Measurements from ENCODE around the gene GSC. TPM values are rescaled to one million over a fixed set of nuclear protein-coding genes. Genes with fewer than 3 reads are reported as not detected.

GSC gene
- total RNA-seq, 1 donor from 2014 or later: not detected

DNA sequence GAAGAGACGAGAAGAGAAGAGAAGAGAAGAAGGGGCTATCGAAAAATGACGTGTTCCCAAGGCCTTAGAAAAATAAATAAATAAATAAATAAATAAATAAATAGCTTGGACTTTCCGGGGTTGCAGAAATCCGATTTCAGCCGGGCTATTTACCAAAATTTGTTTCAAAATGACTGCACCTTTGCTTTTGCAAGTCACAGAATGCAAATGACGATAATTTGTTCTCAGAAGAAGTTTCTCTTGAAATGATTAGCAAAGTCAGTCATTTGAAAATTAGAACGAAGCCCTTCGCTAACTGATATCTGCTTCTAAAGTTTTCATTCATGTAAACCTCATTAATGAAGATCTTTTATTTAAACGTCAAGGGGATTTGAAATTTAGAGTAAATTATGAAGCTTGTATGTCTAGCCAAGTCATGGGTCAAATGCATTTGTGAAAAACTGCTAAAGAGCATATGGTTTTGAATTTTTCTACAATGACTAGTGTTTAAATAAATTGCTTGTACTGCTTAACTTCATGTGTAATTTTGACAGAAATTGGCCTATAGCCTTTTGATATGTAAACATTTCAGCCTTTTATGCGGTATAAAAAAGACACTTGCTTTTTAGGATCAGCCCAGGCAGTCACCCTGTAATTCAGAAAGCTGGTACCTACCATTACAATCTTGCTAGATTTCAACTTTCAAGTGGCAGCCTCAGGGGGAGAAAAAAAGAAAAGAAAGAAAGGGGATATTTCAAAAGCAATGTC lies 4.6 kb upstream of the GSC start:
- ChIA-PET POLR2A (no interaction called here), CTCF (no interaction called here)

DNA sequence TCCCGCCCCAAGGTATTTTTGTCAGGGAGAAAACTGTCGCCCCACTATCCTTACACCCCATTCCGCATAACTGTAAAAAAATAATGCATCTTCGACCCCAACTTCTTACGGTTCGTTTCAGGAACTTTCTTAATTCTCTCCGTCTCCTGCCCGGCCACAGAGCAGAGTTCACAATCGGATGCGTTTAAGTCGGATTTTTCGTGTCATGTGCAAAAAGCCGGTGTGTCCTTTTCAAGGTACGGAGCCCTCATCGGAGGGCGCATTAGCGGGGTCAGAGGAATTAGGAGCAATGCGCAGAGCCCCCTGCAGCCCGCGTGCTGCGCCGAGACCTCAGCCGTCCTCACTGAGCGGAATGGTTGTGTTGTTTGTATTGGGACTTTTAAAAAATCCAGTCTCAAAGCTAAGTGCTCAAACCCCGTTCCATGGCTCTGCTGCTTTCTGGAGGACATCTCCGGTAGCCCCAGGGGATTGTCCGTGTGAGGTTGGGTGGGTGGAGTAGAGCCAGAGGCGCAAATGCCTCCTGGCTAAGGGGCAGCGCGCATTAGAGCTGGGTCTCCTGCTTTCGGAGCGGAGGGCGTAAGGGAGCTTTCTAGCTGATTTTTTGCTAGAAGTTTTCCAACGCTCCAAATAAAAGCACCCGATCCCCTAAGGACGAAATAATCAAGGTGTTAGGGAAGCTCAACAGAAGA lies 3.9 kb upstream of the GSC start:
- H3K36me3 Mint-ChIP-seq (ENCODE audit: low read depth): no peaks in the 10 kb centered on the region
- TF ChIP-seq, protein P1, sequence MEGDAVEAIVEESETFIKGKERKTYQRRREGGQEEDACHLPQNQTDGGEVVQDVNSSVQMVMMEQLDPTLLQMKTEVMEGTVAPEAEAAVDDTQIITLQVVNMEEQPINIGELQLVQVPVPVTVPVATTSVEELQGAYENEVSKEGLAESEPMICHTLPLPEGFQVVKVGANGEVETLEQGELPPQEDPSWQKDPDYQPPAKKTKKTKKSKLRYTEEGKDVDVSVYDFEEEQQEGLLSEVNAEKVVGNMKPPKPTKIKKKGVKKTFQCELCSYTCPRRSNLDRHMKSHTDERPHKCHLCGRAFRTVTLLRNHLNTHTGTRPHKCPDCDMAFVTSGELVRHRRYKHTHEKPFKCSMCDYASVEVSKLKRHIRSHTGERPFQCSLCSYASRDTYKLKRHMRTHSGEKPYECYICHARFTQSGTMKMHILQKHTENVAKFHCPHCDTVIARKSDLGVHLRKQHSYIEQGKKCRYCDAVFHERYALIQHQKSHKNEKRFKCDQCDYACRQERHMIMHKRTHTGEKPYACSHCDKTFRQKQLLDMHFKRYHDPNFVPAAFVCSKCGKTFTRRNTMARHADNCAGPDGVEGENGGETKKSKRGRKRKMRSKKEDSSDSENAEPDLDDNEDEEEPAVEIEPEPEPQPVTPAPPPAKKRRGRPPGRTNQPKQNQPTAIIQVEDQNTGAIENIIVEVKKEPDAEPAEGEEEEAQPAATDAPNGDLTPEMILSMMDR (IDR thresholded peaks at IDR 0.05): no peak
- ChIA-PET POLR2A (no interaction called here), CTCF (no interaction called here)
- no peak overlapping the region for H3K27ac Mint-ChIP-seq
- DNase-seq (no peak), ATAC-seq (ENCODE audit: low read depth) (no peak)
- intact Hi-C loops (cut with micrococcal nuclease): no loop called here
- peaks cover 69% of the 10 kb centered on the region for H3K27me3 Mint-ChIP-seq
- no peak overlapping the region for H3K4me3 Mint-ChIP-seq
- H3K9me3 Mint-ChIP-seq: peaks cover 2% of the 10 kb centered on the region
- peaks cover 11% of the 10 kb centered on the region for H3K4me1 Mint-ChIP-seq

More for the DNA sequence above, 4.6 kb upstream of the GSC start:
- Mint-ChIP-seq H3K36me3 (ENCODE audit: low read depth) (no peaks in the 10 kb centered on the region), H3K27me3 (peaks cover 70% of the 10 kb centered on the region), H3K4me1 (peaks cover 6% of the 10 kb centered on the region), H3K27ac (no peak overlapping the region), H3K4me3 (no peak overlapping the region), H3K9me3 (peaks cover 2% of the 10 kb centered on the region)
- TF ChIP-seq, protein P1 (IDR thresholded peaks at IDR 0.05): no peak
- ATAC-seq (ENCODE audit: low read depth) (no peak), DNase-seq (no peak)
- intact Hi-C loops (cut with micrococcal nuclease): no loop called here

DNA sequence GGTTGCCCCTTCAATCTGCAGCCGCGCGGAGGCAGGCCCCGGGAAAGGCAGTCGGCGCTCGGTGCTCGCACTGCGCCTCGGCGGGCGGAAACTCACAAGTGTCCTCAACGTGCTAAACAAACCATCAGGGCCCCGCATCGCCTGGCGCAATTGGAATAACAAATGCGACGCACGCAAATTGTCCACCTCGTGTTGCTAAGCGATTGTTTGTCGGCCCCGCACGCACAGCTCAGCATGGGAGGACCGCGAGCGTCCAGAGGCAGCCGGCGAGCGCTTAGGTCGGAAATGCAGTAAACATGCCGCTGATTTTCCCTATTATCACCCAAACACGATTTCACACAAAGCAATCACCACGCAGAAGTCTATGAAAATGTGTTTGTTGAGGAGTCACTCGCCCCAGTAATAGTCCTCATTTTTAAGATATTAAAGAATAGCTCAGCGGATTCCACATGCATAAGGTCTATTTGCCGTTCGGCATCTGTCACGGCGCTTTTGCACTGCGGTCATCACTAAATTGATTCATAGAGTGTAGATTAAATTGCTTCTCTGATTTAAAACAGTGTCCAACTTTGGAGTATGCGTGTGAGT lies 3.2 kb upstream of the GSC start:
- Mint-ChIP-seq H3K4me1 (peaks cover 17% of the 10 kb centered on the region), H3K27ac (no peak overlapping the region), H3K4me3 (no peak overlapping the region), H3K27me3 (peaks cover 71% of the 10 kb centered on the region), H3K36me3 (ENCODE audit: low read depth) (no peaks in the 10 kb centered on the region), H3K9me3 (peaks cover 2% of the 10 kb centered on the region)
- DNase-seq: no peak
- no peak for ATAC-seq (ENCODE audit: low read depth)
- CTCF ChIA-PET: no interaction called here
- intact Hi-C loops (cut with micrococcal nuclease): no loop called here
- TF ChIP-seq, protein P1 (IDR thresholded peaks at IDR 0.05): no peak
- POLR2A ChIA-PET: no interaction called here

DNA sequence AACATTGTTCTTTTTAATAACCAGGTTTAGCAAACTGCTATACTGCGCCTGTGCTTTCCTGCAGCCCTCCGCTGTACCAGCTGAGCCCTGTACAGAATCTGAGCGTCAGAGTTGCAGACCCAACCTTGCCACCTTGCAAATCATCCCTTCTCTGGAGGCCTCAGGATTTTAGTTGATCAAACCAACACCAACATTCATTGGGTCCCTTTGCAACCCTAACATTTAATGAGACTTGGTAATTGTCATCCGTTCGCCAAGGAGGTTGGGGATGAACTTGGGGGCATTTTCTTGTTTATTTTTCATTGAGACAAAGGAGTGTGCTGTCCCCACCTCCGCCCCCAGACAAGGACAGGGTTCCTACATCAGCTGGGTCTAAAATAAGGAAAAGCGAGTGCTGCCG lies 2.6 kb upstream of the GSC start:
- POLR2A ChIA-PET: no interaction called here
- TF ChIP-seq, protein P1 (IDR thresholded peaks at IDR 0.05): no peak
- CTCF ChIA-PET: no interaction called here
- intact Hi-C loops (cut with micrococcal nuclease): no loop called here
- Mint-ChIP-seq H3K9me3 (peaks cover 2% of the 10 kb centered on the region), H3K36me3 (ENCODE audit: low read depth) (no peaks in the 10 kb centered on the region), H3K27ac (no peak overlapping the region), H3K4me3 (no peak overlapping the region), H3K4me1 (peaks cover 19% of the 10 kb centered on the region), H3K27me3 (peaks cover 72% of the 10 kb centered on the region)
- no peak for ATAC-seq (ENCODE audit: low read depth)
- no peak for DNase-seq

DNA sequence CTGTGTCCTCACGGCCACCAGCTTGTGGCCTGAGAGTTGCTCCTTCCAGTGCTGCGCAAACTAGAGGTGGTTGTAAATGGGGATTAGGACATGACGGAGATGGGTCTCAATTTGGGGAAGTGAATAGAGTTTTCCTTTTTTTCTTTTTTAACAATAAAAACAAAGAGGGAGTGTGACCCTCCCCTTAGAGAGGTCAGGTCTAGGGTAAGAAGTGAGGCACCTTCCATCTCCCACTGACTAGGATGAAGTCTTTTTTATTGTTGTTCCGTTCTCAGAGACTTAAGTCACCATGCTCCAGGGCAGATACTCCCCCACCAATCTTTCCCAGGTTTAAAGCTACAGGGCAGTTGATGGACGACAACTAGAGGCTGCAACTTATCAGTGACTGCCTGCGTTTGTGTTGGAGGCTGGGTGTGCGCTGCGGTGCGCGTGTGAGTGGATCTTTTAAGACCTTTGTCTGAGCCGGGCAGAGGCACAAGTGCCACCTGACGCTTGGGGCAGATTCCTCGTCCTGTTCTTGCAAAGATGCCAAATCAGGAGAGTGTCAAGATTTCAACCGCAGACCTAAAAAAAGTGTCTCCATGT lies 2.1 kb upstream of the GSC start:
- H3K36me3 Mint-ChIP-seq (ENCODE audit: low read depth): no peaks in the 10 kb centered on the region
- ATAC-seq (ENCODE audit: low read depth) (no peak), DNase-seq (no peak)
- intact Hi-C loops (cut with micrococcal nuclease): no loop called here
- POLR2A ChIA-PET: no interaction called here
- CTCF ChIA-PET: no interaction called here
- H3K4me1 Mint-ChIP-seq: peaks cover 19% of the 10 kb centered on the region
- H3K27ac Mint-ChIP-seq: no peak overlapping the region
- TF ChIP-seq, protein P1 (IDR thresholded peaks at IDR 0.05): no peak
- no peak overlapping the region for H3K4me3 Mint-ChIP-seq
- H3K27me3 Mint-ChIP-seq: peaks cover 72% of the 10 kb centered on the region
- peaks cover under 1% of the 10 kb centered on the region for H3K9me3 Mint-ChIP-seq

All from activated B cell treated with CpG ODN at 0.5 μM for 24 hours (primary cell).